Measurements from ENCODE around the gene IL19.

- TF ChIP-seq CTCF (IDR thresholded peaks at IDR 0.05 in 2 of 3, conservative IDR thresholded peaks at IDR 0.05 in 1 of 3; ENCODE audit: insufficient read depth in 2 of 3, low read depth in 1 of 3, low read length in 3 of 3): no peak
- no peak for TF ChIP-seq MAX (CRISPR knock-in tag; IDR thresholded peaks at IDR 0.05)
- no peak for TF ChIP-seq MTA1 (IDR thresholded peaks at IDR 0.05; ENCODE audit: borderline replicate concordance)
- no peak for TF ChIP-seq RNF2 (IDR thresholded peaks at IDR 0.05)
- no peak for TF ChIP-seq CHD4 (IDR thresholded peaks at IDR 0.05; ENCODE audit: insufficient read depth, insufficient replicate concordance, low read depth, low read length, poor library complexity, severe bottlenecking)
- no peak for TF ChIP-seq SRF (CRISPR knock-in tag; IDR thresholded peaks at IDR 0.05)
- no peak for TF ChIP-seq GABPA (tag; conservative IDR thresholded peaks at IDR 0.05; ENCODE audit: low read depth)
- TF ChIP-seq ZNF197 (CRISPR knock-in tag; IDR thresholded peaks at IDR 0.05; ENCODE audit: low read depth): no peak
- no peak for TF ChIP-seq ZBED1 (IDR thresholded peaks at IDR 0.05)
- no peak for TF ChIP-seq CREB1 (IDR thresholded peaks at IDR 0.05)
- TF ChIP-seq CREB1 (CRISPR knock-in tag; IDR thresholded peaks at IDR 0.05): no peak
- TF ChIP-seq POLR2AphosphoS5 (IDR thresholded peaks at IDR 0.05; ENCODE audit: control insufficient read depth, insufficient read depth, low read depth, low read length): no peak
- TF ChIP-seq TEAD4 (IDR thresholded peaks at IDR 0.05; ENCODE audit: low read length): no peak
- no peak for TF ChIP-seq TEAD4 (CRISPR knock-in tag; IDR thresholded peaks at IDR 0.05; ENCODE audit: borderline replicate concordance)
- TF ChIP-seq CEBPZ (IDR thresholded peaks at IDR 0.05; ENCODE audit: borderline replicate concordance, low read depth, low read length): no peak
These were observed 3.5 kb downstream of the IL19 start for GRCh38 chr1:206774093-206774492.

All from K562 (cell line).